Measurements from ENCODE around the gene PRDM13. TPM values are rescaled to one million over a fixed set of nuclear protein-coding genes. Genes with fewer than 3 reads are reported as not detected.
A peak's percentile ranks its signal among the peaks of the same experiment; 100 is the strongest.

The PRDM13 gene
- polyA plus RNA-seq, result 0.03 TPM
- long read RNA-seq, donor 1, result 0 reads
- long read RNA-seq, donor 2, result 0 reads
- long read RNA-seq, donor 3, result 0 reads
- long read RNA-seq, donor 4, result 0 reads
- long read RNA-seq, donor 5, result 0 reads
- long read RNA-seq, donor 6, result 0 reads
- long read RNA-seq, donor 7, result 0 reads
- long read RNA-seq, donor 8, result 0 reads
- long read RNA-seq, donor 9, result 0 reads
- long read RNA-seq, donor 10, result 0 reads
- long read RNA-seq, donor 11, result 0 reads

GRCh38 chr6:99606656-99607415 lies at the start of gene PRDM13:
TSS of gene PRDM13 (plus strand) at chr6:99606833. CDS start at chr6:99607035, 202 bp downstream.
- Histone ChIP-seq H3K27ac (ENCODE audit: low read length) (no peak within 1 kb of the TSS), H3K9me3 (ENCODE audit: control insufficient read depth, low read depth, low read length) (peaks cover 12% of the 10 kb centered on the region), H3K36me3 (ENCODE audit: control insufficient read depth, insufficient read depth, low read length) (no peaks in the 10 kb centered on the region), H3K27me3 (ENCODE audit: control insufficient read depth, insufficient read depth, low read length) (peaks cover 97% of the 10 kb centered on the region), H3K4me1 (ENCODE audit: control insufficient read depth, insufficient read depth, low read length) (peaks cover 12% of the 10 kb centered on the region), H3K4me3 (ENCODE audit: low read length) (no peak within 1 kb of the TSS)
- DNase-seq, result no peak
- no CpG with 5 or more reads among the region's 54 CpGs for WGBS (ENCODE audit: insufficient coverage, low lambda C conversion rate)

- no peaks in the 10 kb centered on the region for H3K9me3 ChIP-seq (ENCODE audit: control insufficient read depth, low read depth, low read length)
- no peak for DNase-seq
- no peaks in the 10 kb centered on the region for H3K27me3 ChIP-seq (ENCODE audit: control insufficient read depth, insufficient read depth, low read length)
- no peak overlapping the region for H3K4me3 ChIP-seq (ENCODE audit: low read length)
- H3K27ac ChIP-seq (ENCODE audit: low read length), result no peak overlapping the region
- H3K36me3 ChIP-seq (ENCODE audit: control insufficient read depth, insufficient read depth, low read length), result peaks cover 34% of the 10 kb centered on the region
- WGBS (ENCODE audit: insufficient coverage, low lambda C conversion rate), result 90% methylated on average over 1 of the region's 2 CpGs
- no peaks in the 10 kb centered on the region for H3K4me1 ChIP-seq (ENCODE audit: control insufficient read depth, insufficient read depth, low read length)
Measured at GRCh38 chr6:99559057-99559456, 47.6 kb upstream of the PRDM13 start.

GRCh38 chr6:99560668-99561067 lies 46.0 kb upstream of the PRDM13 start:
- Histone ChIP-seq H3K4me3 (ENCODE audit: low read length) (no peak overlapping the region), H3K9me3 (ENCODE audit: control insufficient read depth, low read depth, low read length) (no peaks in the 10 kb centered on the region), H3K4me1 (ENCODE audit: control insufficient read depth, insufficient read depth, low read length) (no peaks in the 10 kb centered on the region), H3K36me3 (ENCODE audit: control insufficient read depth, insufficient read depth, low read length) (peaks cover 20% of the 10 kb centered on the region), H3K27ac (ENCODE audit: low read length) (no peak overlapping the region), H3K27me3 (ENCODE audit: control insufficient read depth, insufficient read depth, low read length) (no peaks in the 10 kb centered on the region)
- no peak for DNase-seq
- no CpG with 5 or more reads among the region's 4 CpGs for WGBS (ENCODE audit: insufficient coverage, low lambda C conversion rate)

- no peaks in the 10 kb centered on the region for H3K27me3 ChIP-seq (ENCODE audit: control insufficient read depth, insufficient read depth, low read length)
- H3K9me3 ChIP-seq (ENCODE audit: control insufficient read depth, low read depth, low read length), result no peaks in the 10 kb centered on the region
- no peaks in the 10 kb centered on the region for H3K4me1 ChIP-seq (ENCODE audit: control insufficient read depth, insufficient read depth, low read length)
- H3K4me3 ChIP-seq (ENCODE audit: low read length), result no peak overlapping the region
- H3K27ac ChIP-seq (ENCODE audit: low read length), result no peak overlapping the region
- 100% methylated on average over 1 of the region's 4 CpGs for WGBS (ENCODE audit: insufficient coverage, low lambda C conversion rate)
- DNase-seq, result peak in 1 of 2 donors; percentile 4
- peaks cover 3% of the 10 kb centered on the region for H3K36me3 ChIP-seq (ENCODE audit: control insufficient read depth, insufficient read depth, low read length)
Measured at GRCh38 chr6:99563056-99563723, 43.4 kb upstream of the PRDM13 start.

- DNase-seq, result peak; percentile 94 to 98
- Histone ChIP-seq H3K9me3 (ENCODE audit: control insufficient read depth, low read depth, low read length) (no peaks in the 10 kb centered on the region), H3K4me3 (ENCODE audit: low read length) (peak within 1 kb of the TSS; percentile 100), H3K36me3 (ENCODE audit: control insufficient read depth, insufficient read depth, low read length) (no peaks in the 10 kb centered on the region), H3K4me1 (ENCODE audit: control insufficient read depth, insufficient read depth, low read length) (no peaks in the 10 kb centered on the region), H3K27ac (ENCODE audit: low read length) (peak within 1 kb of the TSS; percentile 98), H3K27me3 (ENCODE audit: control insufficient read depth, insufficient read depth, low read length) (no peaks in the 10 kb centered on the region)
- WGBS (ENCODE audit: insufficient coverage, low lambda C conversion rate), result no CpG with 5 or more reads among the region's 64 CpGs
Measured at GRCh38 chr6:99568103-99568933, 38.3 kb upstream of the PRDM13 start, which contains the start of gene CCNC. TSS of gene CCNC (minus strand) at chr6:99568660. CDS start at chr6:99568527, 133 bp downstream.

- Histone ChIP-seq H3K27ac (ENCODE audit: low read length) (no peak overlapping the region), H3K27me3 (ENCODE audit: control insufficient read depth, insufficient read depth, low read length) (peaks cover 2% of the 10 kb centered on the region), H3K9me3 (ENCODE audit: control insufficient read depth, low read depth, low read length) (no peaks in the 10 kb centered on the region), H3K4me1 (ENCODE audit: control insufficient read depth, insufficient read depth, low read length) (no peaks in the 10 kb centered on the region), H3K4me3 (ENCODE audit: low read length) (no peak overlapping the region), H3K36me3 (ENCODE audit: control insufficient read depth, insufficient read depth, low read length) (no peaks in the 10 kb centered on the region)
- 100% methylated on average over 1 of the region's 2 CpGs for WGBS (ENCODE audit: insufficient coverage, low lambda C conversion rate)
- DNase-seq, result peak in 1 of 2 donors; percentile 9
Measured at GRCh38 chr6:99573980-99574617, 32.5 kb upstream of the PRDM13 start.

GRCh38 chr6:99575544-99576227 lies 30.9 kb upstream of the PRDM13 start:
- whole genome bisulfite sequencing (ENCODE audit: insufficient coverage, low lambda C conversion rate), result no CpG with 5 or more reads among the region's 2 CpGs
- Histone ChIP-seq H3K9me3 (ENCODE audit: control insufficient read depth, low read depth, low read length) (no peaks in the 10 kb centered on the region), H3K36me3 (ENCODE audit: control insufficient read depth, insufficient read depth, low read length) (no peaks in the 10 kb centered on the region), H3K4me1 (ENCODE audit: control insufficient read depth, insufficient read depth, low read length) (no peaks in the 10 kb centered on the region), H3K27me3 (ENCODE audit: control insufficient read depth, insufficient read depth, low read length) (peaks cover 6% of the 10 kb centered on the region), H3K4me3 (ENCODE audit: low read length) (no peak overlapping the region), H3K27ac (ENCODE audit: low read length) (no peak overlapping the region)
- DNase-seq, result no peak

- Histone ChIP-seq H3K4me1 (ENCODE audit: control insufficient read depth, insufficient read depth, low read length) (no peaks in the 10 kb centered on the region), H3K9me3 (ENCODE audit: control insufficient read depth, low read depth, low read length) (no peaks in the 10 kb centered on the region), H3K36me3 (ENCODE audit: control insufficient read depth, insufficient read depth, low read length) (no peaks in the 10 kb centered on the region), H3K27ac (ENCODE audit: low read length) (no peak overlapping the region), H3K4me3 (ENCODE audit: low read length) (no peak overlapping the region), H3K27me3 (ENCODE audit: control insufficient read depth, insufficient read depth, low read length) (peaks cover 21% of the 10 kb centered on the region)
- no peak for DNase-seq
- no CpG with 5 or more reads among the region's 4 CpGs for WGBS (ENCODE audit: insufficient coverage, low lambda C conversion rate)
Measured at GRCh38 chr6:99579781-99580180, 26.9 kb upstream of the PRDM13 start.

- 63% methylated on average over 2 of the region's 4 CpGs for WGBS (ENCODE audit: insufficient coverage, low lambda C conversion rate)
- peaks cover 7% of the 10 kb centered on the region for H3K4me1 ChIP-seq (ENCODE audit: control insufficient read depth, insufficient read depth, low read length)
- DNase-seq, result no peak
- no peak overlapping the region for H3K4me3 ChIP-seq (ENCODE audit: low read length)
- H3K9me3 ChIP-seq (ENCODE audit: control insufficient read depth, low read depth, low read length), result peaks cover 8% of the 10 kb centered on the region
- no peaks in the 10 kb centered on the region for H3K36me3 ChIP-seq (ENCODE audit: control insufficient read depth, insufficient read depth, low read length)
- H3K27ac ChIP-seq (ENCODE audit: low read length), result no peak overlapping the region
- H3K27me3 ChIP-seq (ENCODE audit: control insufficient read depth, insufficient read depth, low read length), result peaks cover 76% of the 10 kb centered on the region
Measured at GRCh38 chr6:99587792-99588191, 18.8 kb upstream of the PRDM13 start.
